H9 (cell line): ENCODE results near the gene CDK5R1. TPM values are rescaled to one million over a fixed set of nuclear protein-coding genes. Genes with fewer than 3 reads are reported as not detected.

Source experiments
- DNase-seq: peaks from one replicate; pipeline ENCODE4 v3.0.0-alpha.2; 2017
- H2AFZ ChIP-seq: one replicate; pipeline ENCODE4 v1.6.1; 2013; ENCODE audit warnings: mild to moderate bottlenecking, low read length, control low read depth, moderate library complexity
- H2AK5ac ChIP-seq: 2 replicates; pipeline ENCODE4 v1.6.1; 2013; ENCODE audit warnings: low read length, control low read depth, mixed read lengths; ENCODE audit not compliant: insufficient read length
- H2BK120ac ChIP-seq: one replicate; pipeline ENCODE4 v1.6.1; 2013; ENCODE audit warnings: low read depth, mild to moderate bottlenecking, low read length, control low read depth, inconsistent platforms; ENCODE audit not compliant: poor library complexity, severe bottlenecking
- H2BK12ac ChIP-seq: 2 replicates; pipeline ENCODE4 v1.6.1; 2013; ENCODE audit warnings: low read length, control low read depth, mixed read lengths, low read depth; ENCODE audit not compliant: insufficient read length
- H2BK15ac ChIP-seq: 2 replicates; pipeline ENCODE4 v1.6.1; 2013; ENCODE audit warnings: low read depth, low read length, control low read depth
- H2BK20ac ChIP-seq: one replicate; pipeline ENCODE4 v1.6.1; 2013; ENCODE audit warnings: low read depth, mild to moderate bottlenecking, low read length, control low read depth, inconsistent platforms; ENCODE audit not compliant: poor library complexity, severe bottlenecking
- H2BK5ac ChIP-seq: 2 replicates; pipeline ENCODE4 v1.6.1; 2013; ENCODE audit warnings: low read length, control low read depth, mixed read lengths; ENCODE audit not compliant: insufficient read length
- H3K14ac ChIP-seq: 2 replicates; pipeline ENCODE4 v1.6.1; 2013; ENCODE audit warnings: low read length, control low read depth; ENCODE audit not compliant: insufficient read depth
- H3K18ac ChIP-seq: 2 replicates; pipeline ENCODE4 v1.6.1; 2013; ENCODE audit warnings: low read depth, mild to moderate bottlenecking, mixed read lengths, low read length, control low read depth; ENCODE audit not compliant: insufficient read length
- H3K23ac ChIP-seq: 2 replicates; pipeline ENCODE4 v1.6.1; 2013; ENCODE audit warnings: low read length, control low read depth, mixed read lengths, low read depth; ENCODE audit not compliant: insufficient read length
- H3K23me2 ChIP-seq: 2 replicates; pipeline ENCODE4 v1.6.1; 2013; ENCODE audit warnings: low read depth, mild to moderate bottlenecking, mixed read lengths, low read length, control low read depth; ENCODE audit not compliant: insufficient read length, poor library complexity, severe bottlenecking
- H3K27ac ChIP-seq: 2 replicates; pipeline ENCODE4 v1.5.1; 2013; ENCODE audit warnings: low read length, control low read depth, mixed read lengths, low read depth; ENCODE audit not compliant: insufficient read length
- H3K27me3 ChIP-seq: 2 replicates; pipeline ENCODE4 v1.6.1; 2013; ENCODE audit warnings: low read length, control low read depth, inconsistent platforms; ENCODE audit not compliant: insufficient read depth
- H3K4ac ChIP-seq: 2 replicates; pipeline ENCODE4 v1.6.1; 2013; ENCODE audit warnings: low read depth, mild to moderate bottlenecking, control low read depth, inconsistent platforms, low read length, moderate library complexity
- H3K4me1 ChIP-seq: 2 replicates; pipeline ENCODE4 v1.6.1; 2013; ENCODE audit warnings: low read length, control low read depth, inconsistent platforms; ENCODE audit not compliant: insufficient read depth
- H3K4me2 ChIP-seq: 2 replicates; pipeline ENCODE4 v1.6.1; 2013; ENCODE audit warnings: low read length, control low read depth, mixed read lengths; ENCODE audit not compliant: insufficient read length, insufficient read depth
- H3K56ac ChIP-seq: 2 replicates; pipeline ENCODE4 v1.6.1; 2013; ENCODE audit warnings: low read depth, mild to moderate bottlenecking, mixed read lengths, low read length, control low read depth; ENCODE audit not compliant: insufficient read length
- H3K79me1 ChIP-seq: 2 replicates; pipeline ENCODE4 v1.6.1; 2013; ENCODE audit warnings: low read depth, mild to moderate bottlenecking, moderate library complexity, low read length, control low read depth, inconsistent platforms; ENCODE audit not compliant: insufficient read depth, poor library complexity, severe bottlenecking
- H3K79me2 ChIP-seq: 2 replicates; pipeline ENCODE4 v1.6.1; 2013; ENCODE audit warnings: low read length, control low read depth, inconsistent platforms; ENCODE audit not compliant: insufficient read depth
- H3K9ac ChIP-seq: 2 replicates; pipeline ENCODE4 v1.6.1; 2013; ENCODE audit warnings: low read length, control low read depth, mixed read lengths; ENCODE audit not compliant: insufficient read length; ENCODE audit errors: extremely low read depth
- H3K9me3 ChIP-seq: one replicate; pipeline ENCODE4 v1.6.1; 2013; ENCODE audit warnings: low read depth, low read length, inconsistent platforms; ENCODE audit not compliant: control insufficient read depth
- H3T11ph ChIP-seq: one replicate; pipeline ENCODE4 v1.6.1; 2013; ENCODE audit warnings: mild to moderate bottlenecking, low read length, control low read depth, inconsistent platforms
- H4K20me1 ChIP-seq: one replicate; pipeline ENCODE4 v1.6.1; 2013; ENCODE audit not compliant: control insufficient read depth, insufficient read length, insufficient read depth
- H4K5ac ChIP-seq: 2 replicates; pipeline ENCODE4 v1.6.1; 2013; ENCODE audit warnings: low read depth, mild to moderate bottlenecking, mixed read lengths, low read length, control low read depth; ENCODE audit not compliant: insufficient read length
- H4K8ac ChIP-seq: replicated peaks from 2 replicates; pipeline ENCODE4 v1.6.1; 2013; ENCODE audit warnings: low read length, control low read depth, mixed read lengths, low read depth; ENCODE audit not compliant: insufficient read length
- H4K91ac ChIP-seq: 2 replicates; pipeline ENCODE4 v1.6.1; 2013; ENCODE audit warnings: low read depth, mild to moderate bottlenecking, moderate library complexity, mixed read lengths, low read length, control low read depth; ENCODE audit not compliant: insufficient read length
- H3K27ac Mint-ChIP-seq, 3 experiments: 2 replicates in 2 of 3; 3 replicates in 1 of 3; pipeline ENCODE4 v1.8.0; 2020 to 2021; ENCODE audit warnings: mixed read lengths in 3 of 3, mild to moderate bottlenecking in 1 of 3, moderate library complexity in 1 of 3
- H3K27me3 Mint-ChIP-seq: 2 replicates; pipeline ENCODE4 v1.8.0; 2021; ENCODE audit warnings: low read depth, mild to moderate bottlenecking, moderate library complexity, mixed read lengths
- H3K36me3 Mint-ChIP-seq, 3 experiments: 2 replicates in 2 of 3; 3 replicates in 1 of 3; pipeline ENCODE4 v1.8.0; 2020 to 2021; ENCODE audit warnings: low read depth in 3 of 3, mixed read lengths in 3 of 3; ENCODE audit not compliant: insufficient read depth in 1 of 3
- H3K4me1 Mint-ChIP-seq, 2 experiments: 2 replicates each; pipeline ENCODE4 v1.8.0; 2020; ENCODE audit warnings: mixed read lengths in 2 of 2
- H3K4me3 Mint-ChIP-seq, 2 experiments: 2 replicates in 1 of 2; 3 replicates in 1 of 2; pipeline ENCODE4 v1.8.0; 2020 to 2021; ENCODE audit warnings: mild to moderate bottlenecking in 2 of 2, mixed read lengths in 2 of 2, moderate library complexity in 1 of 2
- H3K9me3 Mint-ChIP-seq, 2 experiments: 2 replicates in 1 of 2; 3 replicates in 1 of 2; pipeline ENCODE4 v1.8.0; 2020; ENCODE audit warnings: mild to moderate bottlenecking in 2 of 2, mixed read lengths in 2 of 2, moderate library complexity in 1 of 2
- WGBS: extraction: QIAGEN DNeasy Blood & Tissue Kit; methylation state at CpG from one replicate; pipeline ENCODE4 v1.1.7; 2013; ENCODE audit warnings: missing lambda C conversion rate, low lambda C conversion rate, mixed read lengths; ENCODE audit not compliant: insufficient read length; ENCODE audit errors: extremely low coverage; 5-methylcytosine and 5-hydroxymethylcytosine counted together
- total RNA-seq: library from RNA; stranded (reverse); gene quantifications from 2 replicates; pipeline ENCODE4 v1.2.1, GENCODE V29; 2021
- TF ChIP-seq, protein P1 (sequence below): fragments of 200-600 bp; sonication (generic); conservative IDR thresholded peaks from 3 replicates; pipeline ENCODE4 v1.8.0; 2021; ENCODE audit warnings: antibody characterized with exemption, mild to moderate bottlenecking

The CDK5R1 gene
- total RNA-seq, 1 experiment from 2014 or later, result 11.4 TPM

DNA sequence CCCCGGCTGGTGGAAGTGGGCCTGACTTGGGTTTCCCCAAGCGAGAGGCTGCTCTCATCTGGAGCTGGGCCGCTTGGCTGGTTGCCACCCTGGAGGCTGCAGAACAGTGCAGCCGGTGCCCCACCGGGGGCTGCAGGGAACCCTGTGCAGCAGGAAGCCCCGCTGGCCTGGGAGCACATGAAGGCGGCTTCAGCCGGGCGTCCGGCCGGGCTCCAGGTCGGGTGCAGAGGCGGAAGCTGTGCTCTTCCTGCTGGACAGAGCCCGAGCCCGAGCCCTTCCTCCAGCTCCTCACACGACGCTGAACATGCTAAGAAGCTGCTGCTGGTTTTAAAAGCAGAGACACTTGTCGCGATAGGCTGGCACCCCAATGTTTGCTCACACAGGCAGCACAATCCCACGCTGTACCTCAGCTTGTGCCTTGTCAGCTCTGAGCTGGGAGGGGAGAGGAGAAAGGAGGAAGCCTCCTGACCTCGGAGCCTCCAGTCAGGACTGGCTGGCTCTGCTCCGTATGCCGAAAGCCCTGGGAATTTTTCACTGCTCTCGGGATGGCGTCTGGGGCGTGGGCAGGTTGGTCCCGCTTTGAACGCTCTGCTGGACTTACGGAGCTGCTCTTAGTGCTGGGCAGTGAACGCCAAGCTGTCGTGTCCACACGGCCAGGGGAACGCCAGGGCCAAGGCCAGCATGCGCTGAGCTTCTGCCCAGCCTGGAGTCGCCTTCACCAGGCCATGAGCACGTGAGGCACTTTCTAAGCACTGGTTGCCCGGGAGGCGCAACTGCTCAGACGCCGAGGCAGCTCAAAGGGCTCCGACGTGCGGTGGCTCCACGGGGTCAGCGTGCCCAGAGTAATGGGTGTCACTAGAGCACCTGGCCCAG is 8.8 kb downstream of the CDK5R1 start:
- H4K91ac ChIP-seq, result no peak overlapping the region
- H3K23me2 ChIP-seq, result no peaks in the 10 kb centered on the region
- TF ChIP-seq, protein P1, sequence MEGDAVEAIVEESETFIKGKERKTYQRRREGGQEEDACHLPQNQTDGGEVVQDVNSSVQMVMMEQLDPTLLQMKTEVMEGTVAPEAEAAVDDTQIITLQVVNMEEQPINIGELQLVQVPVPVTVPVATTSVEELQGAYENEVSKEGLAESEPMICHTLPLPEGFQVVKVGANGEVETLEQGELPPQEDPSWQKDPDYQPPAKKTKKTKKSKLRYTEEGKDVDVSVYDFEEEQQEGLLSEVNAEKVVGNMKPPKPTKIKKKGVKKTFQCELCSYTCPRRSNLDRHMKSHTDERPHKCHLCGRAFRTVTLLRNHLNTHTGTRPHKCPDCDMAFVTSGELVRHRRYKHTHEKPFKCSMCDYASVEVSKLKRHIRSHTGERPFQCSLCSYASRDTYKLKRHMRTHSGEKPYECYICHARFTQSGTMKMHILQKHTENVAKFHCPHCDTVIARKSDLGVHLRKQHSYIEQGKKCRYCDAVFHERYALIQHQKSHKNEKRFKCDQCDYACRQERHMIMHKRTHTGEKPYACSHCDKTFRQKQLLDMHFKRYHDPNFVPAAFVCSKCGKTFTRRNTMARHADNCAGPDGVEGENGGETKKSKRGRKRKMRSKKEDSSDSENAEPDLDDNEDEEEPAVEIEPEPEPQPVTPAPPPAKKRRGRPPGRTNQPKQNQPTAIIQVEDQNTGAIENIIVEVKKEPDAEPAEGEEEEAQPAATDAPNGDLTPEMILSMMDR, result no peak
- H4K20me1 ChIP-seq, result no peaks in the 10 kb centered on the region
- no peak overlapping the region for H3K9ac ChIP-seq
- no peaks in the 10 kb centered on the region for H3K4me1 ChIP-seq
- Mint-ChIP-seq H3K27me3 (no peaks in the 10 kb centered on the region), H3K27ac (no peak overlapping the region), H3K36me3 (no peaks in the 10 kb centered on the region; a peak in 1 of 7 replicates), H3K9me3 (no peaks in the 10 kb centered on the region), H3K4me3 (no peak overlapping the region), H3K4me1 (peaks cover 33 to 36% of the 10 kb centered on the region in 2 experiments)
- H3K18ac ChIP-seq, result no peak overlapping the region
- no peak overlapping the region for H4K5ac ChIP-seq
- no peaks in the 10 kb centered on the region for H3K9me3 ChIP-seq
- no peaks in the 10 kb centered on the region for H3K79me2 ChIP-seq
- no peak overlapping the region for H3K4me2 ChIP-seq
- H3K27ac ChIP-seq, result no peak overlapping the region
- H2BK20ac ChIP-seq, result no peak overlapping the region
- no peaks in the 10 kb centered on the region for H3K79me1 ChIP-seq
- H2AK5ac ChIP-seq, result no peak overlapping the region
- H3K14ac ChIP-seq, result no peak overlapping the region; the same call in 1 of the 2 replicates
- H2BK5ac ChIP-seq, result no peak overlapping the region
- no peak overlapping the region for H3K23ac ChIP-seq
- H2BK12ac ChIP-seq, result no peak overlapping the region
- H4K8ac ChIP-seq, result no peak overlapping the region
- no peak overlapping the region for H2BK15ac ChIP-seq
- H3K56ac ChIP-seq, result no peak overlapping the region
- no peak overlapping the region for H3T11ph ChIP-seq
- no peak overlapping the region for H3K4ac ChIP-seq
- no peak overlapping the region for H2BK120ac ChIP-seq
- WGBS, result no CpG with 5 or more reads among the region's 45 CpGs
- DNase-seq, result no peak
- H2AFZ ChIP-seq, result no peak overlapping the region
- no peaks in the 10 kb centered on the region for H3K27me3 ChIP-seq
